ENCODE measurements around the gene TSPAN18.

Gene TSPAN18

GRCh38 chr11:44973632-44974401 lies 247.1 kb downstream of the TSPAN18 start:
- no peak for TF ChIP-seq CTCF (IDR thresholded peaks at IDR 0.05; ENCODE audit: low read depth, low read length, missing control alignments)
- H3K4me3 ChIP-seq (ENCODE audit: low read depth, low read length): no peak overlapping the region
- DNase-seq (ENCODE audit: low read depth): no peak

GRCh38 chr11:44974402-44975000 lies 247.7 kb downstream of the TSPAN18 start:
- no peak overlapping the region for H3K4me3 ChIP-seq (ENCODE audit: low read depth, low read length)
- DNase-seq (ENCODE audit: low read depth): no peak
- no peak for TF ChIP-seq CTCF (IDR thresholded peaks at IDR 0.05; ENCODE audit: low read depth, low read length, missing control alignments)

GRCh38 chr11:44976576-44976975 lies 249.8 kb downstream of the TSPAN18 start:
- no peak overlapping the region for H3K4me3 ChIP-seq (ENCODE audit: low read depth, low read length)
- DNase-seq (ENCODE audit: low read depth): no peak
- no peak for TF ChIP-seq CTCF (IDR thresholded peaks at IDR 0.05; ENCODE audit: low read depth, low read length, missing control alignments)

GRCh38 chr11:44977493-44977984 lies 250.8 kb downstream of the TSPAN18 start:
- no peak overlapping the region for H3K4me3 ChIP-seq (ENCODE audit: low read depth, low read length)
- TF ChIP-seq CTCF (IDR thresholded peaks at IDR 0.05; ENCODE audit: low read depth, low read length, missing control alignments): no peak
- DNase-seq (ENCODE audit: low read depth): no peak

GRCh38 chr11:44978274-44978960 lies 251.7 kb downstream of the TSPAN18 start:
- TF ChIP-seq CTCF (IDR thresholded peaks at IDR 0.05; ENCODE audit: low read depth, low read length, missing control alignments): no peak
- DNase-seq (ENCODE audit: low read depth): no peak
- H3K4me3 ChIP-seq (ENCODE audit: low read depth, low read length): no peak overlapping the region

- no peak for TF ChIP-seq CTCF (IDR thresholded peaks at IDR 0.05; ENCODE audit: low read depth, low read length, missing control alignments)
- no peak for DNase-seq (ENCODE audit: low read depth)
- H3K4me3 ChIP-seq (ENCODE audit: low read depth, low read length): no peak overlapping the region
Measured at GRCh38 chr11:44978961-44979331, 252.2 kb downstream of the TSPAN18 start.
